PFSK-1 (cell line): ENCODE data around the gene TAF3.

Experiments
- FOXP2 ChIP-seq: optimal IDR thresholded peaks from 2 replicates; pipeline ENCODE3; 2011; ENCODE audit warnings: borderline replicate concordance, control low read depth, inconsistent platforms; ENCODE audit not compliant: insufficient read depth; ENCODE audit errors: extremely low read length, extremely low read depth
- POLR2AphosphoS5 ChIP-seq: IDR thresholded peaks from 2 replicates; pipeline ENCODE4 v1.6.1; 2012; ENCODE audit warnings: low read depth, mild to moderate bottlenecking, control low read depth, low read length, moderate library complexity
- SIN3A ChIP-seq: IDR thresholded peaks from 2 replicates; pipeline ENCODE4 v1.6.1; 2012; ENCODE audit warnings: mild to moderate bottlenecking, low read length, moderate library complexity, borderline replicate concordance; ENCODE audit not compliant: insufficient read depth
- TAF1 ChIP-seq: IDR thresholded peaks from 2 replicates; pipeline ENCODE4 v1.6.1; 2012; ENCODE audit warnings: low read length, control low read depth, borderline replicate concordance; ENCODE audit not compliant: insufficient read depth
- TF ChIP-seq, protein P1 (sequence below), 2 experiments: IDR thresholded peaks; 2 replicates each; pipeline versions ENCODE4 v1.6.1 to v1.8.0; 2011 to 2012; ENCODE audit warnings: low read depth in 2 of 2, low read length in 2 of 2, control low read depth in 1 of 2, inconsistent platforms in 1 of 2, mild to moderate bottlenecking in 1 of 2, moderate library complexity in 1 of 2; ENCODE audit not compliant: insufficient read depth in 1 of 2

TAF3 gene

DNA sequence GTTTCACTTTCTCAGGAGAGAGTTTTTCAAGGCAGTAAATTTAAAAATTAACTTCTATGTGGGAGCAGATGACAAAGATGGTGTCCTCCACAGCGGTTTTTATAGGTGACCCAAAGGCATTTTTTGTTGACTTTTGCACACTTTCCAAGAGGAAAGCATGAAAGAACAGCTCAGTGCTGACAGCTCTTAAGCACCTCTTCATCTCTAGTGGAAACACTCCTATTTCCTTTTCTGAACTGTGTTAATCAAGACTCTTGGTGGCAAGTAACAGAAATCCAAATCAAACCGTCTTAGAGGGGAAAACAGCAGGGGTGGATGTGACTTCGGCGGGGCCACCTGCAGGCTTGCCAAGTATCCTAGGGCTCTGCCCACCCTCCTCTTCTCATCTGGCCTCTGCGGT is 164.4 kb downstream of the TAF3 start:
- no peak for TF ChIP-seq POLR2AphosphoS5
- no peak for TF ChIP-seq FOXP2
- no peak for TF ChIP-seq SIN3A
- TF ChIP-seq, protein P1, sequence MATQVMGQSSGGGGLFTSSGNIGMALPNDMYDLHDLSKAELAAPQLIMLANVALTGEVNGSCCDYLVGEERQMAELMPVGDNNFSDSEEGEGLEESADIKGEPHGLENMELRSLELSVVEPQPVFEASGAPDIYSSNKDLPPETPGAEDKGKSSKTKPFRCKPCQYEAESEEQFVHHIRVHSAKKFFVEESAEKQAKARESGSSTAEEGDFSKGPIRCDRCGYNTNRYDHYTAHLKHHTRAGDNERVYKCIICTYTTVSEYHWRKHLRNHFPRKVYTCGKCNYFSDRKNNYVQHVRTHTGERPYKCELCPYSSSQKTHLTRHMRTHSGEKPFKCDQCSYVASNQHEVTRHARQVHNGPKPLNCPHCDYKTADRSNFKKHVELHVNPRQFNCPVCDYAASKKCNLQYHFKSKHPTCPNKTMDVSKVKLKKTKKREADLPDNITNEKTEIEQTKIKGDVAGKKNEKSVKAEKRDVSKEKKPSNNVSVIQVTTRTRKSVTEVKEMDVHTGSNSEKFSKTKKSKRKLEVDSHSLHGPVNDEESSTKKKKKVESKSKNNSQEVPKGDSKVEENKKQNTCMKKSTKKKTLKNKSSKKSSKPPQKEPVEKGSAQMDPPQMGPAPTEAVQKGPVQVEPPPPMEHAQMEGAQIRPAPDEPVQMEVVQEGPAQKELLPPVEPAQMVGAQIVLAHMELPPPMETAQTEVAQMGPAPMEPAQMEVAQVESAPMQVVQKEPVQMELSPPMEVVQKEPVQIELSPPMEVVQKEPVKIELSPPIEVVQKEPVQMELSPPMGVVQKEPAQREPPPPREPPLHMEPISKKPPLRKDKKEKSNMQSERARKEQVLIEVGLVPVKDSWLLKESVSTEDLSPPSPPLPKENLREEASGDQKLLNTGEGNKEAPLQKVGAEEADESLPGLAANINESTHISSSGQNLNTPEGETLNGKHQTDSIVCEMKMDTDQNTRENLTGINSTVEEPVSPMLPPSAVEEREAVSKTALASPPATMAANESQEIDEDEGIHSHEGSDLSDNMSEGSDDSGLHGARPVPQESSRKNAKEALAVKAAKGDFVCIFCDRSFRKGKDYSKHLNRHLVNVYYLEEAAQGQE (IDR thresholded peaks at IDR 0.05; ENCODE audit: insufficient read depth in 1 of 2, low read depth in 2 of 2, low read length in 2 of 2) = no peak
- no peak for TF ChIP-seq TAF1

- TF ChIP-seq SIN3A (no peak), TAF1 (no peak), POLR2AphosphoS5 (no peak), FOXP2 (no peak)
- TF ChIP-seq, protein P1 (IDR thresholded peaks at IDR 0.05; ENCODE audit: insufficient read depth in 1 of 2, low read depth in 2 of 2, low read length in 2 of 2) = no peak
Observed at GRCh38 chr10:7984325-7984724, 166.0 kb downstream of the TAF3 start.

GRCh38 chr10:7984896-7985295 is 166.6 kb downstream of the TAF3 start:
- no peak for TF ChIP-seq POLR2AphosphoS5
- TF ChIP-seq FOXP2 = no peak
- TF ChIP-seq, protein P1 (IDR thresholded peaks at IDR 0.05; ENCODE audit: insufficient read depth in 1 of 2, low read depth in 2 of 2, low read length in 2 of 2) = no peak
- no peak for TF ChIP-seq SIN3A
- no peak for TF ChIP-seq TAF1

DNA sequence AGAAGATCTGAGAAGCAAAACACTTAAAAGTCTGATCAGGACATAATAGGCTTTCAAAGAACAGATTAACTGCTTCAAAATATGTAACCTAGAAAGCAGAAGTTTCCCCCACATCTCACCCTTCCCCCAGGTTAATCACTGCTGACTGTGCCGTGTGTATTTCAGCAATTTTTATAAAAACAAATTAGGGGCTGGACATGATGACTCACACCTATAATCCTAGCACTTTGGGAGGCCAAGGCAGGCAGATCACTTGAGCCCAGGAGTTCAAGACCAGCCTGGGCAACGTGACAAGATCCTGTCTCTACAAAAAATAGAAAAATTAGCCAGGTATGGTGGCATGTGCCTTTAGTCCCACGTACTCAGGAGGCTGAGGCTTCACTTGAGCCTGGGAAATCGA is 168.5 kb downstream of the TAF3 start:
- no peak for TF ChIP-seq SIN3A
- no peak for TF ChIP-seq TAF1

- TF ChIP-seq FOXP2 (no peak), SIN3A (no peak), TAF1 (no peak), POLR2AphosphoS5 (no peak)
- TF ChIP-seq, protein P1 (IDR thresholded peaks at IDR 0.05; ENCODE audit: insufficient read depth in 1 of 2, low read depth in 2 of 2, low read length in 2 of 2) = no peak
Observed at GRCh38 chr10:7988989-7989388, 170.7 kb downstream of the TAF3 start.
